HepG2 (cell line): Measurements from ENCODE around the gene CMAS. TPM values are rescaled to one million over a fixed set of nuclear protein-coding genes. Genes with fewer than 3 reads are reported as not detected.

Experiments
- BCL6 ChIP-seq: IDR thresholded peaks from 2 replicates; pipeline ENCODE4 v1.6.1; 2016; ENCODE audit warnings: missing genetic modification reagents, missing compliant biosample characterization
- ETS1 ChIP-seq: sonication (generic); formaldehyde crosslinking; IDR thresholded peaks from 2 replicates; pipeline ENCODE4 v1.4.0; 2020; ENCODE audit warnings: missing genetic modification reagents
- HOXA9 ChIP-seq: sonication (generic); formaldehyde crosslinking; IDR thresholded peaks from 2 replicates; pipeline ENCODE4 v1.8.1; 2022; ENCODE audit warnings: missing genetic modification reagents, mild to moderate bottlenecking, moderate library complexity, borderline replicate concordance
- NKX3-1 ChIP-seq: sonication (generic); formaldehyde crosslinking; IDR thresholded peaks from 2 replicates; pipeline ENCODE4 v1.5.0; 2020; ENCODE audit warnings: missing genetic modification reagents
- NONO ChIP-seq, 2 experiments: fragments of 450-650 bp in 1 of 2; sonication (generic) in 1 of 2; formaldehyde crosslinking in 1 of 2; IDR thresholded peaks in 1 of 2; conservative IDR thresholded peaks in 1 of 2; 2 replicates each; pipeline versions ENCODE4 v1.6.1 to v1.8.0; 2017 to 2022; ENCODE audit warnings: mild to moderate bottlenecking in 1 of 2, missing genetic modification reagents in 1 of 2, moderate library complexity in 1 of 2
- ZBTB21 ChIP-seq: sonication (generic); formaldehyde crosslinking; IDR thresholded peaks from 2 replicates; pipeline ENCODE4 v1.4.0; 2020; ENCODE audit warnings: missing genetic modification reagents
- ZBTB43 ChIP-seq: sonication (generic); formaldehyde crosslinking; conservative IDR thresholded peaks from 2 replicates; pipeline ENCODE4 v1.4.0; 2020; ENCODE audit warnings: missing genetic modification reagents
- ZFP91 ChIP-seq: sonication (generic); formaldehyde crosslinking; IDR thresholded peaks from 2 replicates; pipeline ENCODE4 v1.9.0; 2022; ENCODE audit warnings: missing genetic modification reagents, mild to moderate bottlenecking, borderline replicate concordance
- ZGPAT ChIP-seq: IDR thresholded peaks from 2 replicates; pipeline ENCODE4 v1.6.1; 2016; ENCODE audit warnings: mild to moderate bottlenecking
- ZNF142 ChIP-seq: sonication (generic); formaldehyde crosslinking; IDR thresholded peaks from 2 replicates; pipeline ENCODE4 v1.4.0; 2020; ENCODE audit warnings: missing genetic modification reagents
- ZNF326 ChIP-seq: sonication (generic); formaldehyde crosslinking; IDR thresholded peaks from 2 replicates; pipeline ENCODE4 v1.4.0; 2020; ENCODE audit warnings: missing genetic modification reagents, borderline replicate concordance
- ZNF557 ChIP-seq: sonication (generic); formaldehyde crosslinking; IDR thresholded peaks from 2 replicates; pipeline ENCODE4 v1.4.0; 2020; ENCODE audit warnings: missing genetic modification reagents
- ZNF597 ChIP-seq: sonication (generic); formaldehyde crosslinking; IDR thresholded peaks from 2 replicates; pipeline ENCODE4 v1.5.0; 2020; ENCODE audit warnings: missing genetic modification reagents
- ZNF737 ChIP-seq: sonication (generic); formaldehyde crosslinking; IDR thresholded peaks from 2 replicates; pipeline ENCODE4 v1.5.0; 2020; ENCODE audit warnings: missing genetic modification reagents, mild to moderate bottlenecking, borderline replicate concordance
- ZNF780A ChIP-seq: sonication (generic); formaldehyde crosslinking; IDR thresholded peaks from 2 replicates; pipeline ENCODE4 v1.8.0; 2022; ENCODE audit warnings: mild to moderate bottlenecking, missing genetic modification reagents, moderate library complexity
- polyA plus RNA-seq, 8 experiments: library from polyadenylated mRNA; depleted of rRNA in 3 of 8; stranded (reverse) in 7 of 8; unstranded in 1 of 8; fragments of >200 nt; fragmentation: Illumina TruSeq in 4 of 8; extraction: Trizol in 4 of 8; gene quantifications; 2 replicates each; pipeline versions ENCODE4 v1.2.1 to v1.2.3, GENCODE V29; 2011 to 2016; ENCODE audit warnings: low read depth in 4 of 8, missing spikeins in 1 of 8, mixed read lengths in 1 of 8; ENCODE audit not compliant: insufficient read depth in 1 of 8
- total RNA-seq, 5 experiments: library from RNA; depleted of rRNA; stranded (reverse); fragments of >200 nt; fragmentation: Illumina TruSeq; extraction: Trizol; gene quantifications; 2 replicates each; pipeline ENCODE4 v1.2.3, GENCODE V29; 2016; ENCODE audit warnings: low read depth in 1 of 5

The CMAS gene
- total and polyA plus RNA-seq, 2 of the 13 experiments (the other 11 are each of a cell fraction or from before 2014, with no cell fraction given), result 14.0 to 21.3 TPM

GRCh38 chr12:22046090-22046967 lies at the start of gene CMAS (continued):
- no peak for TF ChIP-seq ZNF142 (CRISPR knock-in tag)
- no peak for TF ChIP-seq HOXA9 (CRISPR knock-in tag)
- no peak for TF ChIP-seq ZNF737 (CRISPR knock-in tag)
- no peak for TF ChIP-seq ZBTB43 (CRISPR knock-in tag)
- no peak for TF ChIP-seq ZNF326
- no peak for TF ChIP-seq NONO (IDR thresholded peaks at IDR 0.05)
- TF ChIP-seq NONO (CRISPR knock-in tag; conservative IDR thresholded peaks at IDR 0.05), result no peak; the same call in 1 of the 2 replicates
- no peak for TF ChIP-seq ZBTB21 (CRISPR knock-in tag)
- TF ChIP-seq ZNF780A (CRISPR knock-in tag), result no peak
- TF ChIP-seq NKX3-1 (CRISPR knock-in tag), result no peak
- TF ChIP-seq ETS1, result no peak
- TF ChIP-seq ZNF597, result no peak
- peak; percentile 31; the same call in 1 of the 2 replicates for TF ChIP-seq ZFP91 (CRISPR knock-in tag)
- TF ChIP-seq ZNF557 (CRISPR knock-in tag), result no peak
- TF ChIP-seq BCL6 (CRISPR knock-in tag), result no peak
- TF ChIP-seq ZGPAT (CRISPR knock-in tag), result peak; percentile 80
